HUES64 (cell line): Measurements from ENCODE around the gene AADACL2.

ENCODE experiments used
- H3K27ac ChIP-seq: 2 replicates; pipeline ENCODE4 v1.7.0; 2013; ENCODE audit warnings: low read depth, low read length, inconsistent platforms
- H3K27me3 ChIP-seq: 2 replicates; pipeline ENCODE4 v1.6.1; 2013; ENCODE audit warnings: mild to moderate bottlenecking, low read length; ENCODE audit not compliant: insufficient read depth
- H3K36me3 ChIP-seq: 2 replicates; pipeline ENCODE4 v1.6.1; 2013; ENCODE audit warnings: mild to moderate bottlenecking, low read length; ENCODE audit not compliant: insufficient read depth
- H3K4me1 ChIP-seq: 2 replicates; pipeline ENCODE4 v1.6.1; 2013; ENCODE audit warnings: mild to moderate bottlenecking, low read length, moderate library complexity; ENCODE audit not compliant: insufficient read depth
- H3K4me3 ChIP-seq: 2 replicates; pipeline ENCODE4 v1.5.1; 2013; ENCODE audit warnings: mild to moderate bottlenecking, low read length, moderate library complexity
- H3K9ac ChIP-seq: 2 replicates; pipeline ENCODE4 v1.6.1; 2013; ENCODE audit warnings: mild to moderate bottlenecking, low read depth, low read length
- H3K9me3 ChIP-seq: 2 replicates; pipeline ENCODE4 v1.6.1; 2013; ENCODE audit warnings: low read depth, low read length; ENCODE audit not compliant: insufficient read depth
- WGBS: fragments of 150-250, 120-280 bp; methylation state at CpG from one replicate; pipeline ENCODE4 v1.1.7; 2013; ENCODE audit warnings: missing lambda C conversion rate; 5-methylcytosine and 5-hydroxymethylcytosine counted together

The AADACL2 gene

GRCh38 chr3:151804267-151804666 lies 70.5 kb downstream of the AADACL2 start:
- Histone ChIP-seq H3K4me3 (no peak overlapping the region), H3K9me3 (0 out of 2 replicates have a peak, but pooled peaks cover 7% of the 10 kb centered on the region), H3K27me3 (no peaks in the 10 kb centered on the region), H3K9ac (no peak overlapping the region), H3K27ac (no peak overlapping the region), H3K4me1 (no peaks in the 10 kb centered on the region; the same call in 1 of the 2 replicates), H3K36me3 (no peaks in the 10 kb centered on the region)
- 80% methylated on average over 1 of the region's 1 CpG for WGBS

DNA sequence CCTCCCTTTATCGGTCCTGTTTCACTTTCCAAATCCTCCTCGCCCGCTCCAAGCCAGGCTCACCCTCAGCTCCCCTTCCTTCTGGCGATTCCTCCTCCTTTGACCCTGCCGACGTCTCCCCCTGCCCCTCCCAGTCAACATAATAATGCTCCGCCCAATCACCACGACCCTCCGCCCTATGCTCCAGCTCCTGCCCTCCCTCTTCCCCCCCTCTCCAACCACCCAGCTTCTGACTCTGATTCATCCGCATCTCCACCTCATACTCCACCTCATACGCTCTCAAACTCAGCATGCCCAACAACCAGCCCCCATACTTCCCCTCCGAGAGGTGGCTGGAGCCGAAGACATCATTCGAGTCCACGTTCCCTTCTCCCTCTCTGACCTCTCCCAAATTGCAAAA lies 73.1 kb downstream of the AADACL2 start:
- H3K27ac ChIP-seq = no peak overlapping the region
- no peaks in the 10 kb centered on the region for H3K4me1 ChIP-seq
- H3K9ac ChIP-seq = no peak overlapping the region
- H3K36me3 ChIP-seq = no peaks in the 10 kb centered on the region
- H3K9me3 ChIP-seq = 0 out of 2 replicates have a peak, but pooled peaks cover 7% of the 10 kb centered on the region
- no peaks in the 10 kb centered on the region for H3K27me3 ChIP-seq
- 88% methylated on average over 15 of the region's 15 CpGs for WGBS
- no peak overlapping the region for H3K4me3 ChIP-seq
